K562 (cell line): ENCODE results near the gene MRM3. TPM values are rescaled to one million over a fixed set of nuclear protein-coding genes. Genes with fewer than 3 reads are reported as not detected.

Experiments used
- ATF3 ChIP-seq, 2 experiments: fragments of 450-650 bp in 1 of 2; sonication (generic) in 1 of 2; formaldehyde crosslinking in 1 of 2; IDR thresholded peaks in 1 of 2; conservative IDR thresholded peaks in 1 of 2; 2 replicates each; pipeline versions ENCODE4 v1.6.1 to v1.8.1; 2016 to 2023; ENCODE audit warnings: mild to moderate bottlenecking in 2 of 2, moderate library complexity in 2 of 2, inconsistent platforms in 1 of 2, missing genetic modification reagents in 1 of 2
- CREB3L1 ChIP-seq: fragments of 450-650 bp; IDR thresholded peaks from 2 replicates; pipeline ENCODE4 v1.6.1; 2014; ENCODE audit warnings: low read depth, mild to moderate bottlenecking, moderate library complexity, borderline replicate concordance
- CREM ChIP-seq: IDR thresholded peaks from 2 replicates; pipeline ENCODE4 v1.6.1; 2014; ENCODE audit warnings: antibody characterized with exemption, low read depth
- CXXC5 ChIP-seq: fragments of 250-450 bp; sonication (Bioruptor Pico); IDR thresholded peaks from 2 replicates; pipeline ENCODE4 v1.8.0; 2022; ENCODE audit warnings: inconsistent platforms, mild to moderate bottlenecking, moderate library complexity
- FOXJ3 ChIP-seq: sonication (generic); formaldehyde crosslinking; IDR thresholded peaks from 2 replicates; pipeline ENCODE4 v1.4.0; 2020; ENCODE audit warnings: mild to moderate bottlenecking, missing genetic modification reagents
- KDM2B ChIP-seq: fragments of 250-450 bp; sonication (Bioruptor Pico); IDR thresholded peaks from 2 replicates; pipeline ENCODE4 v1.8.0; 2021; ENCODE audit warnings: mild to moderate bottlenecking, moderate library complexity
- KDM5B ChIP-seq: fragments of 200-600 bp; sonication (generic); IDR thresholded peaks from 2 replicates; pipeline ENCODE4 v1.6.1; 2012; ENCODE audit warnings: low read depth, mild to moderate bottlenecking, moderate library complexity, low read length, control low read depth, inconsistent platforms; ENCODE audit not compliant: insufficient replicate concordance
- PHTF2 ChIP-seq: fragments of 250-450 bp; sonication (Bioruptor Pico); IDR thresholded peaks from 2 replicates; pipeline ENCODE4 v1.5.0; 2021; ENCODE audit warnings: mild to moderate bottlenecking
- ZNF184 ChIP-seq: sonication (generic); formaldehyde crosslinking; IDR thresholded peaks from 2 replicates; pipeline ENCODE4 v1.5.0; 2020; ENCODE audit warnings: missing genetic modification reagents
- ZNF408 ChIP-seq: fragments of 250-450 bp; sonication (Bioruptor Pico); IDR thresholded peaks from 2 replicates; pipeline ENCODE4 v1.4.0; 2020; ENCODE audit warnings: low read depth, mild to moderate bottlenecking, moderate library complexity
- ZNF551 ChIP-seq: fragments of 250-450 bp; sonication (Bioruptor Pico); IDR thresholded peaks from 2 replicates; pipeline ENCODE4 v1.5.0; 2021; ENCODE audit warnings: mild to moderate bottlenecking, moderate library complexity
- polyA plus RNA-seq, 8 experiments: library from polyadenylated mRNA; depleted of rRNA in 4 of 8; stranded (reverse) in 5 of 8; unstranded in 3 of 8; fragments of >200 nt; fragmentation: Nextera tagmentation in 2 of 8; fragmentation: Illumina TruSeq in 1 of 8; extraction: Ambion mirVana in 2 of 8; extraction: Trizol in 1 of 8; gene quantifications; 2 replicates each; pipeline versions ENCODE4 v1.2.1 to v1.2.3, GENCODE V29; 2011 to 2014; ENCODE audit warnings: inconsistent platforms in 1 of 8, missing spikeins in 1 of 8
- total RNA-seq, 7 experiments: library from RNA; depleted of rRNA in 6 of 7; stranded (reverse); fragments of >200 nt in 6 of 7; fragmentation: Illumina TruSeq in 2 of 7; extraction: Trizol in 2 of 7; gene quantifications; 2 replicates each; pipeline versions ENCODE4 v1.2.1 to v1.2.3, GENCODE V29; 2011 to 2021; ENCODE audit warnings: low replicate concordance in 1 of 7
- TF ChIP-seq, protein P1 (sequence below): fragments of 200-400 bp; formaldehyde crosslinking; IDR thresholded peaks from 2 replicates; pipeline ENCODE4 v1.6.1; 2017; ENCODE audit warnings: mild to moderate bottlenecking, low read depth, low read length, moderate library complexity

MRM3 gene
- total and polyA plus RNA-seq, 9 of the 15 experiments (the other 6 are each of a cell fraction or from before 2014, with no cell fraction given) = 2.4 to 24.8 (median 18.3) TPM

DNA sequence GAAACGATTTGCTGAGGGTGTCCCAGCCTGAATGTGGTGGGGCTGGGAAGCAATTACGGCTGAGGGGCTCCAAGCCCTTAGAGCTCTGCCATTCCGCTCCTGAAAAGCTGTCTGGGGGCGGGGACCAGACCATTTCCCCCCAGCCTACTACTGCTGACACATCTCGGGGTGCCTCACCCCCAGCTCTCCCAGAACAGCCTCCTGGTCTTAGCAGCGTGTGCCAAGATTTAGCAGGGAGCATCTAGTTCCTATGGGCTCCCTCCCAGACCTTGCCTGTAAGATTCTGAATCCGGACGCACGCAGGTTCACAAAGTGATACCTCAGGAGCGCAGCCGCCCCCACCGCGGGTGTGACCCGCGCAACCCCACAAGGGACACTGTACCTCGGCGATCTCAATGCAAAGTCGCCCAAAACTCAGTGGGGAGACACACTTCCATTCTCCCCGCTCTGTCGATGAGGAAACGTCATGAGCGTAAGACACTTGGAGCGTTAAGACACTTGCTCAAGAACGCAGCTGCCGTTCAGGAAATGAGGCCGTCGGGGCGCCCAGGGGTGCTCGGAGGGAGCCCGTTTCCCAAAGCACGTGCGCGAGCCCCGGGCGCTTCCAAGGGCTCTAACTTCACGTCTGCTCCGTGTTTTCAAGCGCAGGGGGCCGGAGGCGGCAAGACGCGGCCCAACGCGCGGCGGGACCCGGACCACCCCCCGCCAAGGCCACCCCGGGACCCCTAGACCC lies 30.7 kb upstream of the MRM3 start (continued):
- TF ChIP-seq, protein P1, sequence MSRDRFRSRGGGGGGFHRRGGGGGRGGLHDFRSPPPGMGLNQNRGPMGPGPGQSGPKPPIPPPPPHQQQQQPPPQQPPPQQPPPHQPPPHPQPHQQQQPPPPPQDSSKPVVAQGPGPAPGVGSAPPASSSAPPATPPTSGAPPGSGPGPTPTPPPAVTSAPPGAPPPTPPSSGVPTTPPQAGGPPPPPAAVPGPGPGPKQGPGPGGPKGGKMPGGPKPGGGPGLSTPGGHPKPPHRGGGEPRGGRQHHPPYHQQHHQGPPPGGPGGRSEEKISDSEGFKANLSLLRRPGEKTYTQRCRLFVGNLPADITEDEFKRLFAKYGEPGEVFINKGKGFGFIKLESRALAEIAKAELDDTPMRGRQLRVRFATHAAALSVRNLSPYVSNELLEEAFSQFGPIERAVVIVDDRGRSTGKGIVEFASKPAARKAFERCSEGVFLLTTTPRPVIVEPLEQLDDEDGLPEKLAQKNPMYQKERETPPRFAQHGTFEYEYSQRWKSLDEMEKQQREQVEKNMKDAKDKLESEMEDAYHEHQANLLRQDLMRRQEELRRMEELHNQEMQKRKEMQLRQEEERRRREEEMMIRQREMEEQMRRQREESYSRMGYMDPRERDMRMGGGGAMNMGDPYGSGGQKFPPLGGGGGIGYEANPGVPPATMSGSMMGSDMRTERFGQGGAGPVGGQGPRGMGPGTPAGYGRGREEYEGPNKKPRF = no peak
- TF ChIP-seq ZNF408 (CRISPR knock-in tag) = no peak
- no peak for TF ChIP-seq CXXC5 (CRISPR knock-in tag)
- no peak for TF ChIP-seq ZNF184 (CRISPR knock-in tag)
- no peak for TF ChIP-seq KDM5B
- no peak for TF ChIP-seq ATF3 (IDR thresholded peaks at IDR 0.05)
- TF ChIP-seq ATF3 (CRISPR knock-in tag; conservative IDR thresholded peaks at IDR 0.05) = no peak
- TF ChIP-seq KDM2B (CRISPR knock-in tag) = no peak
- TF ChIP-seq FOXJ3 (CRISPR knock-in tag) = no peak
- no peak for TF ChIP-seq PHTF2 (CRISPR knock-in tag)
- no peak for TF ChIP-seq CREM
- 0 out of 2 replicates have a peak, but pooled peaks have one; percentile 13 for TF ChIP-seq CREB3L1
- no peak for TF ChIP-seq ZNF551
